ENCODE data around the gene SLC6A17. TPM values are rescaled to one million over a fixed set of nuclear protein-coding genes. Genes with fewer than 3 reads are reported as not detected.

SLC6A17 gene
- total RNA-seq, 4 donors from 2014 or later: under 0.01 to 1.7 (median 0.91) TPM

DNA sequence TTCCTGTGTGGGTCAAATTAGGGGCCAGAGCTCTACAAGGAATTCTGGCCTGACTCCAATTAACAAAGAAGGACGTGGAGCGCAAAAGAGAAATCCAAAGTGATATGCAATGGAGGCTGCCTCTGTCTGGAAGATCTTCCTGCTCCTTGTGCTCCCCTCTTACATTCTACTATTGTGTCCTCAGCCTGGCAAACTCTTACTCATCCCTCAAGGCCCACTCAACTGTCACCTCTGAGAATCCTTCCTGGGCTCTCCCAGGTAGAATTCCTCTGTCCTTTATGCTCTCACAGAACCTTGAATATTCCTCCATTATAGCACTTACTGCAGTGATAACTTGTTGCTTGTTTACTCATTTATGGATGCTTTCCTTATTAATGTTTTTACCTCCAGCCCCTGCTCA lies 91.2 kb downstream of the SLC6A17 start:
- Histone ChIP-seq H3K36me3 (no peaks in the 10 kb centered on the region), H3K4me1 (peaks cover 0 to 12% (median 0%) of the 10 kb centered on the region in 3 donors), H3K27ac (no peak overlapping the region), H3K4me3 (no peak overlapping the region), H3K9me3 (no peaks in the 10 kb centered on the region), H3K27me3 (no peaks in the 10 kb centered on the region)
- WGBS, 2 donors (ENCODE audit: low coverage in 1 of 2): 40 to 64% methylated on average over 2 of the region's 2 CpGs
- ATAC-seq: no peak
- TF ChIP-seq POLR2A (IDR thresholded peaks at IDR 0.05) (no peak), POLR2AphosphoS5 (IDR thresholded peaks at IDR 0.05) (no peak), EP300 (IDR thresholded peaks at IDR 0.05) (no peak)
- TF ChIP-seq, protein P1, sequence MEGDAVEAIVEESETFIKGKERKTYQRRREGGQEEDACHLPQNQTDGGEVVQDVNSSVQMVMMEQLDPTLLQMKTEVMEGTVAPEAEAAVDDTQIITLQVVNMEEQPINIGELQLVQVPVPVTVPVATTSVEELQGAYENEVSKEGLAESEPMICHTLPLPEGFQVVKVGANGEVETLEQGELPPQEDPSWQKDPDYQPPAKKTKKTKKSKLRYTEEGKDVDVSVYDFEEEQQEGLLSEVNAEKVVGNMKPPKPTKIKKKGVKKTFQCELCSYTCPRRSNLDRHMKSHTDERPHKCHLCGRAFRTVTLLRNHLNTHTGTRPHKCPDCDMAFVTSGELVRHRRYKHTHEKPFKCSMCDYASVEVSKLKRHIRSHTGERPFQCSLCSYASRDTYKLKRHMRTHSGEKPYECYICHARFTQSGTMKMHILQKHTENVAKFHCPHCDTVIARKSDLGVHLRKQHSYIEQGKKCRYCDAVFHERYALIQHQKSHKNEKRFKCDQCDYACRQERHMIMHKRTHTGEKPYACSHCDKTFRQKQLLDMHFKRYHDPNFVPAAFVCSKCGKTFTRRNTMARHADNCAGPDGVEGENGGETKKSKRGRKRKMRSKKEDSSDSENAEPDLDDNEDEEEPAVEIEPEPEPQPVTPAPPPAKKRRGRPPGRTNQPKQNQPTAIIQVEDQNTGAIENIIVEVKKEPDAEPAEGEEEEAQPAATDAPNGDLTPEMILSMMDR (IDR thresholded peaks at IDR 0.05): no peak

DNA sequence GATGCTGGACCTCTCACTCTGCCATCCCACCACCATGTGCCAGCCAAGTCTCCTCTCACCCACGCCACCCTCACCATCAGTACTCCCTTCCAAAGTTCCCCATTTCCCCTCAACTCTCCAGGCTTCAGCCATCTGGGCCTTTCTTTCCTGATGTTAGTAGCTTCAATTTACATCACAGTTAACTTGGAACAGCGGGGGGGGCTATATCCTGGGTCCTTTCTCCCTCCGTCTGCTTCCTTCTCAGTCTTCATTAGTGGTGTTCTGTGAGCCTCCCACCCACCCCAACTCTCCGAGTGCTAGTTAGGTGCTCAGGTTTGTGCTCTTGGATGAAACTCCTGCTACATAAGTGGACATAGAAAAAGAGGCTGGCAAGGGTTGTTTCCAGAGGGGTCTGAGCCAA lies 91.8 kb downstream of the SLC6A17 start:
- peaks cover 0 to 12% (median 0%) of the 10 kb centered on the region in 3 donors for H3K4me1 ChIP-seq
- no peaks in the 10 kb centered on the region for H3K9me3 ChIP-seq
- H3K27me3 ChIP-seq: no peaks in the 10 kb centered on the region
- 72 to 100% methylated on average over 1 to 4 of the region's 4 CpGs for WGBS, 2 donors (ENCODE audit: low coverage in 1 of 2)
- H3K27ac ChIP-seq: no peak overlapping the region
- TF ChIP-seq EP300 (IDR thresholded peaks at IDR 0.05) (no peak), POLR2AphosphoS5 (IDR thresholded peaks at IDR 0.05) (no peak), POLR2A (IDR thresholded peaks at IDR 0.05) (no peak)
- TF ChIP-seq, protein P1 (IDR thresholded peaks at IDR 0.05): no peak
- ATAC-seq: no peak
- no peaks in the 10 kb centered on the region for H3K36me3 ChIP-seq
- no peak overlapping the region for H3K4me3 ChIP-seq

DNA sequence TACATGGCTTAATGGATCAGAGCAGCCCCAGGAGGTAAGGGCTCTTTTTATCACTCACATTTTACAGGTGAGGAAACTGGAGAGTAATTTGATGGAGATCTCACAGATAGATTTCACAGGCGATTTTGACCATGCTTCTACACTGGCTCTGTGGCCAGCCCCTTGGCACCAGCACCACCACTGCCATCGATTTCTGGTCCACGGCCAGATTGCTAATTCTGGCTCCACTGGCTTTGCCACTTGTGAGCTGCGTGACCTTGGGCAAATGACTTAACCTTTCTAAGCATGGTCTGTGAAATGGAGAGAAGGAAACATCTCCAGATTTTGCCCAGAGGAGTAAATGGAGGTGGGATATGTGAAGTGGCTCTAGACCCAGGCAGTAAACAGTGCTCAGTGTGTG lies 92.4 kb downstream of the SLC6A17 start:
- Histone ChIP-seq H3K27me3 (no peaks in the 10 kb centered on the region), H3K27ac (no peak overlapping the region), H3K4me3 (no peak overlapping the region), H3K4me1 (peaks cover 0 to 12% (median 0%) of the 10 kb centered on the region in 3 donors), H3K9me3 (no peaks in the 10 kb centered on the region), H3K36me3 (no peaks in the 10 kb centered on the region)
- WGBS, 2 donors (ENCODE audit: low coverage in 1 of 2): 70 to 100% methylated on average over 2 of the region's 4 CpGs
- ATAC-seq: no peak
- TF ChIP-seq POLR2A (IDR thresholded peaks at IDR 0.05) (no peak), EP300 (IDR thresholded peaks at IDR 0.05) (no peak), POLR2AphosphoS5 (IDR thresholded peaks at IDR 0.05) (no peak)
- TF ChIP-seq, protein P1 (IDR thresholded peaks at IDR 0.05): no peak

DNA sequence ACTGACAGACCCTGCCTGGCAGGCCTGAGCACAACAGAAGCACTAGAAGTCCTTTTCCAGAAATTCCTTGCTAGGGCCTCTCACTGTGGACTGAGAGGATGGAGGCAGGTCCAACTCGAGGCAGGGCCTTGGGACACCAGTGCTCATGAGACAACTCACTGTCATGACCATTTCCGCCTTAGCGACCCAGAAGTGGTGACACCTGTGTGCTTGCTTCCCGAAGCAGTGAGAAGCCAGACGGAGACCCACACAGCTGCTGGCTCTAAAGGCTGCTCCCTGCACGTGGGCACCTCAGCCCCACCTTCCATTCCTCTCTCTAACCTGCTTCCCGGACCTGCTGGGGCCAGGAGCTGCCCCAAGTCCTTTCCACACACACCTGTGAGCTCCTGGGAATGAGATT lies 92.9 kb downstream of the SLC6A17 start:
- no peaks in the 10 kb centered on the region for H3K27me3 ChIP-seq
- no peak for ATAC-seq
- WGBS, 2 donors (ENCODE audit: low coverage in 1 of 2): no CpG with 5 or more reads among the region's 7 CpGs
- no peak overlapping the region for H3K27ac ChIP-seq
- peaks cover 0 to 12% (median 0%) of the 10 kb centered on the region in 3 donors for H3K4me1 ChIP-seq
- H3K4me3 ChIP-seq: no peak overlapping the region
- no peak for TF ChIP-seq POLR2AphosphoS5 (IDR thresholded peaks at IDR 0.05)
- no peak for TF ChIP-seq POLR2A (IDR thresholded peaks at IDR 0.05)
- TF ChIP-seq, protein P1 (IDR thresholded peaks at IDR 0.05): no peak
- no peak for TF ChIP-seq EP300 (IDR thresholded peaks at IDR 0.05)
- no peaks in the 10 kb centered on the region for H3K9me3 ChIP-seq
- no peaks in the 10 kb centered on the region for H3K36me3 ChIP-seq

DNA sequence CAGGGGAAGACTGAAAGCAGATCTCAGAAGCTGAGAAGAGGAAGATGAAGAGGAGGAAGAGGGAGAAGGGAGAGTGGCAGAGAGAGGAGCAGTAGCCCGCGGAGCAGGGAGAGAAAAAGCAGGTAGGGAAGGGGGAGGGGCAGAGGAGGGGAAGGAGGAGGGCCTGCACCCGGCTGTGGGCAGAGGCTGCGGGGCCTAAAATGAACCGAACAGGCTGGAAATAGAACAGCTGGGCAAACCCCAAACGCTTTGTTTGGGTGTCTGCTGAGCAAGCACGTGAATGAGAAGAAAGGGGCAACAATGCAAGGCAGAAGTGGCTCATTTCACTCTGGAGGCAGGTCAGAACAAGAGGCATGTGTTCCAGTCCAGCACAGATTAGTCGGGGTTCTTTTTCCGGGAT lies 93.3 kb downstream of the SLC6A17 start:
- Histone ChIP-seq H3K9me3 (no peaks in the 10 kb centered on the region), H3K27me3 (no peaks in the 10 kb centered on the region), H3K4me1 (peaks cover 0 to 12% (median 0%) of the 10 kb centered on the region in 3 donors), H3K4me3 (no peak overlapping the region), H3K36me3 (no peaks in the 10 kb centered on the region), H3K27ac (no peak overlapping the region)
- WGBS, 2 donors (ENCODE audit: low coverage in 1 of 2): 19 to 28% methylated on average over 7 to 9 of the region's 9 CpGs
- ATAC-seq: peak; percentile 37
- TF ChIP-seq POLR2A (IDR thresholded peaks at IDR 0.05) (no peak), POLR2AphosphoS5 (IDR thresholded peaks at IDR 0.05) (no peak), EP300 (IDR thresholded peaks at IDR 0.05) (no peak)
- TF ChIP-seq, protein P1 (IDR thresholded peaks at IDR 0.05): no peak

All from gastroesophageal sphincter (tissue), 4 donors.